ENCODE measurements around the gene XPR1. TPM values are rescaled to one million over a fixed set of nuclear protein-coding genes. Genes with fewer than 3 reads are reported as not detected.

Gene XPR1
- total and polyA plus RNA-seq, 10 of the 15 experiments (the other 5 are each of a cell fraction or from before 2014, with no cell fraction given), result 1.1 to 33.9 (median 11.3) TPM

GRCh38 chr1:180932378-180932777 lies 300.6 kb downstream of the XPR1 start:
- no TSS peak for BruUV-seq (replicated peaks)
- H2AFZ ChIP-seq (ENCODE audit: control insufficient read depth, low read depth, low read length), result no peak overlapping the region
- FAIRE-seq (no peak), DNase-seq (ENCODE audit: low read depth, low spot score) (no peak), ATAC-seq (no peak)
- H3K27me3 ChIP-seq (replicated peaks in 1 of 2; ENCODE audit: control insufficient read depth in 2 of 2, insufficient read depth in 2 of 2, low read length in 1 of 2), result no peaks in the 10 kb centered on the region; a peak in 1 of 4 replicates
- H3K4me2 ChIP-seq (ENCODE audit: control insufficient read depth, insufficient read depth), result no peak overlapping the region
- intact Hi-C loops (cut with micrococcal nuclease; ENCODE audit: unreplicated experiment), result no loop called here
- ChIA-PET POLR2A (no interaction called here), CTCF (no interaction called here), RAD21 (ENCODE audit: unreplicated experiment) (interaction anchor here (1.6 kb wide), 1 partner anchor 9 kb away, joined by 4 read pairs; no protein-coding TSS in a partner anchor), SMC1A (ENCODE audit: uncharacterized antibody, unreplicated experiment) (interaction anchor here (1.0 kb wide), 1 partner anchor 15 kb away, joined by 3 read pairs; no protein-coding TSS in a partner anchor)
- H3K79me2 ChIP-seq (ENCODE audit: control insufficient read depth, insufficient read depth, low read length), result no peaks in the 10 kb centered on the region
- TF ChIP-seq FOS (IDR thresholded peaks at IDR 0.05; ENCODE audit: borderline replicate concordance, extremely low read depth, insufficient read length) (no peak), SIX5 (IDR thresholded peaks at IDR 0.05; ENCODE audit: low read depth, low read length, severe bottlenecking) (no peak), SMARCA5 (IDR thresholded peaks at IDR 0.05) (no peak), MAX (IDR thresholded peaks at IDR 0.05; ENCODE audit: low read depth, low read length) (no peak), ETV6 (conservative IDR thresholded peaks at IDR 0.05 in 1 of 2, IDR thresholded peaks at IDR 0.05 in 1 of 2; ENCODE audit: borderline replicate concordance in 1 of 2, low read depth in 1 of 2) (no peak), EED (IDR thresholded peaks at IDR 0.05; ENCODE audit: low read depth) (no peak), JUNB (IDR thresholded peaks at IDR 0.05) (no peak), NFIC (IDR thresholded peaks at IDR 0.05; ENCODE audit: low read depth, low read length) (no peak), IRF4 (IDR thresholded peaks at IDR 0.05; ENCODE audit: low read depth, low read length) (no peak), MEF2A (IDR thresholded peaks at IDR 0.05; ENCODE audit: insufficient read depth, low read depth, low read length) (no peak), NR2F1 (conservative IDR thresholded peaks at IDR 0.05) (no peak), RELA (IDR thresholded peaks at IDR 0.05; ENCODE audit: borderline replicate concordance, partially characterized antibody) (no peak), BACH1 (IDR thresholded peaks at IDR 0.05; ENCODE audit: borderline replicate concordance) (no peak), SIN3A (IDR thresholded peaks at IDR 0.05; ENCODE audit: low read depth, low read length) (no peak), HDAC6 (IDR thresholded peaks at IDR 0.05; ENCODE audit: unreplicated experiment) (no peak), LARP7 (IDR thresholded peaks at IDR 0.05) (no peak), NR2C1 (IDR thresholded peaks at IDR 0.05) (no peak), SMC3 (IDR thresholded peaks at IDR 0.05; ENCODE audit: borderline replicate concordance, low read length) (no peak)
- TF ChIP-seq, protein P1, sequence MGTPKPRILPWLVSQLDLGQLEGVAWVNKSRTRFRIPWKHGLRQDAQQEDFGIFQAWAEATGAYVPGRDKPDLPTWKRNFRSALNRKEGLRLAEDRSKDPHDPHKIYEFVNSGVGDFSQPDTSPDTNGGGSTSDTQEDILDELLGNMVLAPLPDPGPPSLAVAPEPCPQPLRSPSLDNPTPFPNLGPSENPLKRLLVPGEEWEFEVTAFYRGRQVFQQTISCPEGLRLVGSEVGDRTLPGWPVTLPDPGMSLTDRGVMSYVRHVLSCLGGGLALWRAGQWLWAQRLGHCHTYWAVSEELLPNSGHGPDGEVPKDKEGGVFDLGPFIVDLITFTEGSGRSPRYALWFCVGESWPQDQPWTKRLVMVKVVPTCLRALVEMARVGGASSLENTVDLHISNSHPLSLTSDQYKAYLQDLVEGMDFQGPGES (IDR thresholded peaks at IDR 0.05), result no peak
- TF ChIP-seq, protein P2, sequence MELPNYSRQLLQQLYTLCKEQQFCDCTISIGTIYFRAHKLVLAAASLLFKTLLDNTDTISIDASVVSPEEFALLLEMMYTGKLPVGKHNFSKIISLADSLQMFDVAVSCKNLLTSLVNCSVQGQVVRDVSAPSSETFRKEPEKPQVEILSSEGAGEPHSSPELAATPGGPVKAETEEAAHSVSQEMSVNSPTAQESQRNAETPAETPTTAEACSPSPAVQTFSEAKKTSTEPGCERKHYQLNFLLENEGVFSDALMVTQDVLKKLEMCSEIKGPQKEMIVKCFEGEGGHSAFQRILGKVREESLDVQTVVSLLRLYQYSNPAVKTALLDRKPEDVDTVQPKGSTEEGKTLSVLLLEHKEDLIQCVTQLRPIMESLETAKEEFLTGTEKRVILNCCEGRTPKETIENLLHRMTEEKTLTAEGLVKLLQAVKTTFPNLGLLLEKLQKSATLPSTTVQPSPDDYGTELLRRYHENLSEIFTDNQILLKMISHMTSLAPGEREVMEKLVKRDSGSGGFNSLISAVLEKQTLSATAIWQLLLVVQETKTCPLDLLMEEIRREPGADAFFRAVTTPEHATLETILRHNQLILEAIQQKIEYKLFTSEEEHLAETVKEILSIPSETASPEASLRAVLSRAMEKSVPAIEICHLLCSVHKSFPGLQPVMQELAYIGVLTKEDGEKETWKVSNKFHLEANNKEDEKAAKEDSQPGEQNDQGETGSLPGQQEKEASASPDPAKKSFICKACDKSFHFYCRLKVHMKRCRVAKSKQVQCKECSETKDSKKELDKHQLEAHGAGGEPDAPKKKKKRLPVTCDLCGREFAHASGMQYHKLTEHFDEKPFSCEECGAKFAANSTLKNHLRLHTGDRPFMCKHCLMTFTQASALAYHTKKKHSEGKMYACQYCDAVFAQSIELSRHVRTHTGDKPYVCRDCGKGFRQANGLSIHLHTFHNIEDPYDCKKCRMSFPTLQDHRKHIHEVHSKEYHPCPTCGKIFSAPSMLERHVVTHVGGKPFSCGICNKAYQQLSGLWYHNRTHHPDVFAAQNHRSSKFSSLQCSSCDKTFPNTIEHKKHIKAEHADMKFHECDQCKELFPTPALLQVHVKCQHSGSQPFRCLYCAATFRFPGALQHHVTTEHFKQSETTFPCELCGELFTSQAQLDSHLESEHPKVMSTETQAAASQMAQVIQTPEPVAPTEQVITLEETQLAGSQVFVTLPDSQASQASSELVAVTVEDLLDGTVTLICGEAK (IDR thresholded peaks at IDR 0.05; ENCODE audit: borderline replicate concordance), result no peak
- no peak overlapping the region for H3K4me3 ChIP-seq
- H3K9ac ChIP-seq (ENCODE audit: control insufficient read depth, insufficient read depth, low read length), result no peak overlapping the region
- H3K36me3 ChIP-seq (ENCODE audit: control insufficient read depth in 2 of 2, insufficient read depth in 2 of 2, low read length in 1 of 2), result no peaks in the 10 kb centered on the region
- H3K27ac ChIP-seq (ENCODE audit: control insufficient read depth, insufficient read depth), result no peak overlapping the region
- no peaks in the 10 kb centered on the region for H3K9me3 ChIP-seq (replicated peaks; ENCODE audit: control insufficient read depth, insufficient read depth, low read length)
- in situ Hi-C loops (cut with MboI), result no loop called here
- 54% methylated on average over 4 of the region's 4 CpGs for WGBS (ENCODE audit: insufficient coverage, insufficient replicate concordance, low lambda C conversion rate, missing lambda C conversion rate)
- no peaks in the 10 kb centered on the region for H4K20me1 ChIP-seq (ENCODE audit: control insufficient read depth, insufficient read depth)
- peaks cover 14% of the 10 kb centered on the region for H3K4me1 ChIP-seq (ENCODE audit: control insufficient read depth, insufficient read depth, low read length)
